Activated CD8-positive, alpha-beta memory T cell treated with anti-CD3 and anti-CD28 coated beads, Interleukin-2, amount 10 ng/mL, durations not matched to agents 7 days and 5 days (primary cell): ENCODE measurements around the gene DHH. TPM values are rescaled to one million over a fixed set of nuclear protein-coding genes. Genes with fewer than 3 reads are reported as not detected.

Experiments
- ATAC-seq: fragments of 150-1000 bp; cut with Tn5 transposase; one replicate; pipeline ENCODE4 v1.10.0; 2021; ENCODE audit warnings: moderate library complexity
- CTCF ChIA-PET: fragments of 350-600 bp; sonication (Branson Sonifier 250); formaldehyde crosslinking; loops from one replicate; lab custom pipeline; 2021; ENCODE audit warnings: antibody characterized with exemption; lab: Charles Lee
- DNase-seq: peaks from one replicate; pipeline ENCODE4 v3.0.0-alpha.2; 2020
- H3K27ac Mint-ChIP-seq: one replicate; pipeline ENCODE4 v1.8.0; 2021; ENCODE audit warnings: mild to moderate bottlenecking, mixed read lengths
- H3K27me3 Mint-ChIP-seq: one replicate; pipeline ENCODE4 v1.8.0; 2021; ENCODE audit warnings: mixed read lengths
- H3K36me3 Mint-ChIP-seq: one replicate; pipeline ENCODE4 v1.8.0; 2021; ENCODE audit warnings: mild to moderate bottlenecking, mixed read lengths
- H3K4me1 Mint-ChIP-seq: one replicate; pipeline ENCODE4 v1.8.0; 2021; ENCODE audit warnings: mixed read lengths
- H3K4me3 Mint-ChIP-seq: one replicate; pipeline ENCODE4 v1.8.0; 2021; ENCODE audit warnings: mild to moderate bottlenecking, moderate library complexity, mixed read lengths
- H3K9me3 Mint-ChIP-seq: one replicate; pipeline ENCODE4 v1.8.0; 2022; ENCODE audit warnings: low read depth, mixed read lengths
- total RNA-seq, 2 experiments: library from RNA; stranded (reverse); gene quantifications; one replicate each; pipeline ENCODE4 v1.2.3, GENCODE V29; 2021

Gene DHH
- total RNA-seq, 2 experiments from 2014 or later, result 0.15 TPM; not detected in 1

GRCh38 chr12:49051373-49051764 lies 43.2 kb downstream of the DHH start:
- no peak overlapping the region for H3K27ac Mint-ChIP-seq
- H3K4me1 Mint-ChIP-seq, result peaks cover 16% of the 10 kb centered on the region
- DNase-seq (no peak), ATAC-seq (no peak)
- CTCF ChIA-PET, result interaction anchor here (1.9 kb wide), 1 partner anchor 63 kb away, joined by 4 read pairs; no protein-coding TSS in a partner anchor
- no peaks in the 10 kb centered on the region for H3K9me3 Mint-ChIP-seq
- no peak overlapping the region for H3K4me3 Mint-ChIP-seq
- peaks cover 56% of the 10 kb centered on the region for H3K36me3 Mint-ChIP-seq
- no peaks in the 10 kb centered on the region for H3K27me3 Mint-ChIP-seq

- DNase-seq (no peak), ATAC-seq (no peak)
- peaks cover 10% of the 10 kb centered on the region for H3K4me1 Mint-ChIP-seq
- no peak overlapping the region for H3K27ac Mint-ChIP-seq
- no peaks in the 10 kb centered on the region for H3K27me3 Mint-ChIP-seq
- CTCF ChIA-PET, result interaction anchor here (1.6 to 1.9 kb wide), 2 partner anchors 14 to 63 kb away, joined by 3 to 4 read pairs; no protein-coding TSS in a partner anchor
- H3K9me3 Mint-ChIP-seq, result no peaks in the 10 kb centered on the region
- H3K36me3 Mint-ChIP-seq, result peaks cover 59% of the 10 kb centered on the region
- H3K4me3 Mint-ChIP-seq, result no peak overlapping the region
These were observed 43.9 kb downstream of the DHH start for GRCh38 chr12:49050507-49051372.

- H3K4me3 Mint-ChIP-seq, result no peak overlapping the region
These were observed 44.9 kb downstream of the DHH start for GRCh38 chr12:49049566-49050224.

GRCh38 chr12:49048953-49049352 lies 45.6 kb downstream of the DHH start:
- no peak overlapping the region for H3K4me3 Mint-ChIP-seq
- H3K36me3 Mint-ChIP-seq, result peaks cover 64% of the 10 kb centered on the region
- no peaks in the 10 kb centered on the region for H3K27me3 Mint-ChIP-seq
- H3K9me3 Mint-ChIP-seq, result no peaks in the 10 kb centered on the region
- H3K27ac Mint-ChIP-seq, result no peak overlapping the region
- ATAC-seq, result no peak
- CTCF ChIA-PET, result interaction anchor here (1.1 to 1.6 kb wide), 2 partner anchors 16 to 43 kb away, joined by 3 read pairs; no protein-coding TSS in a partner anchor
- DNase-seq, result no peak
- H3K4me1 Mint-ChIP-seq, result peaks cover 5% of the 10 kb centered on the region

More at GRCh38 chr12:49049566-49050224, 44.9 kb downstream of the DHH start:
- Mint-ChIP-seq H3K27ac (no peak overlapping the region), H3K9me3 (no peaks in the 10 kb centered on the region), H3K27me3 (no peaks in the 10 kb centered on the region), H3K4me1 (peaks cover 1% of the 10 kb centered on the region), H3K36me3 (peaks cover 61% of the 10 kb centered on the region)
- DNase-seq, result no peak
- no peak for ATAC-seq
- CTCF ChIA-PET, result interaction anchor here (0.6 to 1.9 kb wide), 3 partner anchors 15 to 162 kb away, joined by 3 to 4 read pairs (median 3); no protein-coding TSS in a partner anchor

GRCh38 chr12:49046129-49046895 lies 48.3 kb downstream of the DHH start:
- ATAC-seq, result no peak

GRCh38 chr12:49044660-49045059 lies 49.9 kb downstream of the DHH start:
- no peak for DNase-seq
- CTCF ChIA-PET, result interaction anchor here (0.7 to 3.4 kb wide), 20 partner anchors 10 to 254 kb away, joined by 3 to 25 read pairs (median 12); partner anchors contain the start of genes DDN, PRKAG1 and RHEBL1
- Mint-ChIP-seq H3K9me3 (no peaks in the 10 kb centered on the region), H3K36me3 (peaks cover 54% of the 10 kb centered on the region), H3K4me1 (peaks cover 8% of the 10 kb centered on the region), H3K27me3 (no peaks in the 10 kb centered on the region), H3K27ac (peak overlapping the region; percentile 56), H3K4me3 (no peak overlapping the region)
- ATAC-seq, result no peak

More at GRCh38 chr12:49046129-49046895, 48.3 kb downstream of the DHH start:
- CTCF ChIA-PET, result interaction anchor here (1.2 to 3.3 kb wide), 3 partner anchors 11 to 58 kb away, joined by 4 to 20 read pairs (median 18); no protein-coding TSS in a partner anchor
- Mint-ChIP-seq H3K27me3 (no peaks in the 10 kb centered on the region), H3K4me3 (no peak overlapping the region), H3K36me3 (peaks cover 57% of the 10 kb centered on the region), H3K27ac (no peak overlapping the region), H3K9me3 (no peaks in the 10 kb centered on the region), H3K4me1 (peaks cover 8% of the 10 kb centered on the region)
- no peak for DNase-seq

- Mint-ChIP-seq H3K9me3 (no peaks in the 10 kb centered on the region), H3K27ac (peak overlapping the region; percentile 0), H3K36me3 (peaks cover 55% of the 10 kb centered on the region), H3K4me3 (no peak overlapping the region), H3K4me1 (peaks cover 8% of the 10 kb centered on the region), H3K27me3 (no peaks in the 10 kb centered on the region)
- CTCF ChIA-PET, result interaction anchor here (0.6 to 3.4 kb wide), 31 partner anchors 8 to 385 kb away, joined by 3 to 25 read pairs (median 6); partner anchors contain the start of genes DDN, DDX23, LMBR1L and PRKAG1
- ATAC-seq (peak; percentile 87), DNase-seq (peak; percentile 87)
These were observed 50.7 kb downstream of the DHH start for GRCh38 chr12:49043856-49044258.

- CTCF ChIA-PET, result interaction anchor here (0.6 to 3.4 kb wide), 30 partner anchors 8 to 280 kb away, joined by 3 to 25 read pairs (median 6); partner anchors contain the start of genes DDN, DDX23, LMBR1L and PRKAG1
These were observed 51.4 kb downstream of the DHH start for GRCh38 chr12:49043241-49043640.

GRCh38 chr12:49041881-49042484 lies 52.6 kb downstream of the DHH start:
- CTCF ChIA-PET, result interaction anchor here (1.2 to 5.6 kb wide), 5 partner anchors 13 to 58 kb away, joined by 3 to 24 read pairs (median 13); partner anchors contain the start of gene RHEBL1

More at GRCh38 chr12:49043241-49043640, 51.4 kb downstream of the DHH start:
- no peak for DNase-seq
- no peak for ATAC-seq
- Mint-ChIP-seq H3K36me3 (peaks cover 53% of the 10 kb centered on the region), H3K9me3 (no peaks in the 10 kb centered on the region), H3K27me3 (no peaks in the 10 kb centered on the region), H3K4me1 (peaks cover 8% of the 10 kb centered on the region), H3K4me3 (no peak overlapping the region), H3K27ac (no peak overlapping the region)

GRCh38 chr12:49041036-49041880 lies 53.3 kb downstream of the DHH start:
- peaks cover 47% of the 10 kb centered on the region for H3K36me3 Mint-ChIP-seq
- H3K4me3 Mint-ChIP-seq, result no peak overlapping the region
- peaks cover 8% of the 10 kb centered on the region for H3K4me1 Mint-ChIP-seq
- H3K27me3 Mint-ChIP-seq, result no peaks in the 10 kb centered on the region
- no peak overlapping the region for H3K27ac Mint-ChIP-seq
- CTCF ChIA-PET, result interaction anchor here (1.2 to 5.6 kb wide), 4 partner anchors 12 to 59 kb away, joined by 3 to 24 read pairs (median 10); no protein-coding TSS in a partner anchor
- H3K9me3 Mint-ChIP-seq, result no peaks in the 10 kb centered on the region
- DNase-seq (no peak), ATAC-seq (no peak)

More at GRCh38 chr12:49041881-49042484, 52.6 kb downstream of the DHH start:
- DNase-seq (no peak), ATAC-seq (no peak)
- Mint-ChIP-seq H3K36me3 (peaks cover 48% of the 10 kb centered on the region), H3K4me3 (no peak overlapping the region), H3K27me3 (no peaks in the 10 kb centered on the region), H3K27ac (peak overlapping the region; percentile 2), H3K9me3 (no peaks in the 10 kb centered on the region), H3K4me1 (peaks cover 8% of the 10 kb centered on the region)

- Mint-ChIP-seq H3K27me3 (no peaks in the 10 kb centered on the region), H3K4me3 (no peak overlapping the region), H3K9me3 (no peaks in the 10 kb centered on the region), H3K4me1 (peaks cover 8% of the 10 kb centered on the region), H3K27ac (no peak overlapping the region), H3K36me3 (peaks cover 44% of the 10 kb centered on the region)
- DNase-seq, result no peak
- ATAC-seq, result no peak
- CTCF ChIA-PET, result interaction anchor here (5.6 kb wide), 1 partner anchor 52 kb away, joined by 16 read pairs; no protein-coding TSS in a partner anchor
These were observed 54.2 kb downstream of the DHH start for GRCh38 chr12:49040364-49040855.
